ENCODE results near the gene PPP1R12C. TPM values are rescaled to one million over a fixed set of nuclear protein-coding genes. Genes with fewer than 3 reads are reported as not detected.

Gene PPP1R12C
- total RNA-seq, 1 experiment from 2014 or later, result 41.5 TPM

- no peak for DNase-seq (ENCODE audit: low read depth)
Measured at GRCh38 chr19:55091126-55091910, 26.1 kb downstream of the PPP1R12C start.

- no peak for DNase-seq (ENCODE audit: low read depth)
Measured at GRCh38 chr19:55090564-55090963, 26.9 kb downstream of the PPP1R12C start.

- no peak for DNase-seq (ENCODE audit: low read depth)
Measured at GRCh38 chr19:55089342-55089944, 28.0 kb downstream of the PPP1R12C start.

- peak; percentile 75 for DNase-seq (ENCODE audit: low read depth)
Measured at GRCh38 chr19:55088543-55089341, 28.7 kb downstream of the PPP1R12C start.

- DNase-seq (ENCODE audit: low read depth), result no peak
Measured at GRCh38 chr19:55088021-55088451, 29.4 kb downstream of the PPP1R12C start.

GRCh38 chr19:55087542-55087901 is 29.9 kb downstream of the PPP1R12C start:
- DNase-seq (ENCODE audit: low read depth), result no peak

- DNase-seq (ENCODE audit: low read depth), result peak; percentile 97
Measured at GRCh38 chr19:55086730-55087541, 30.5 kb downstream of the PPP1R12C start.

- no peak for DNase-seq (ENCODE audit: low read depth)
Measured at GRCh38 chr19:55085923-55086715, 31.3 kb downstream of the PPP1R12C start.

- DNase-seq (ENCODE audit: low read depth), result no peak
Measured at GRCh38 chr19:55084416-55084815, 33.0 kb downstream of the PPP1R12C start.

- no peak for DNase-seq (ENCODE audit: low read depth)
Measured at GRCh38 chr19:55083004-55083850, 34.2 kb downstream of the PPP1R12C start.

GRCh38 chr19:55082020-55082851 is 35.2 kb downstream of the PPP1R12C start:
- peak; percentile 77 for DNase-seq (ENCODE audit: low read depth)

GRCh38 chr19:55081770-55082019 is 35.7 kb downstream of the PPP1R12C start:
- no peak for DNase-seq (ENCODE audit: low read depth)

- peak; percentile 95 for DNase-seq (ENCODE audit: low read depth)
Measured at GRCh38 chr19:55080968-55081769, 36.3 kb downstream of the PPP1R12C start.

GRCh38 chr19:55080121-55080967 is 37.1 kb downstream of the PPP1R12C start:
- DNase-seq (ENCODE audit: low read depth), result peak; percentile 90

- DNase-seq (ENCODE audit: low read depth), result no peak
Measured at GRCh38 chr19:55079400-55080038, 37.9 kb downstream of the PPP1R12C start.

GRCh38 chr19:55078996-55079395 is 38.4 kb downstream of the PPP1R12C start:
- no peak for DNase-seq (ENCODE audit: low read depth)

GRCh38 chr19:55077106-55077505 is 40.3 kb downstream of the PPP1R12C start:
- no peak for DNase-seq (ENCODE audit: low read depth)

Measured in Daoy (cell line).